HepG2 (cell line): ENCODE data around the gene SYNGR2. TPM values are rescaled to one million over a fixed set of nuclear protein-coding genes. Genes with fewer than 3 reads are reported as not detected.

Source experiments
- AHR ChIP-seq: IDR thresholded peaks from 2 replicates; pipeline ENCODE4 v1.6.1; 2018; ENCODE audit warnings: missing genetic modification reagents, missing compliant biosample characterization
- ARID2 ChIP-seq: sonication (generic); formaldehyde crosslinking; IDR thresholded peaks from 2 replicates; pipeline ENCODE4 v1.8.1; 2022; ENCODE audit warnings: mild to moderate bottlenecking, missing genetic modification reagents, borderline replicate concordance
- CBFB ChIP-seq: sonication (generic); formaldehyde crosslinking; IDR thresholded peaks from 2 replicates; pipeline ENCODE4 v1.4.0; 2020; ENCODE audit warnings: missing genetic modification reagents
- DNMT3B ChIP-seq: conservative IDR thresholded peaks from 2 replicates; pipeline ENCODE4 v1.6.1; 2016; ENCODE audit warnings: missing biosample characterization, control low read depth
- HMGXB4 ChIP-seq, 2 experiments: sonication (generic) in 1 of 2; formaldehyde crosslinking in 1 of 2; IDR thresholded peaks; 2 replicates each; pipeline versions ENCODE4 v1.4.0 to v1.6.1; 2018 to 2020; ENCODE audit warnings: missing genetic modification reagents in 2 of 2, borderline replicate concordance in 1 of 2, low read depth in 1 of 2, mild to moderate bottlenecking in 1 of 2, missing biosample characterization in 1 of 2
- KAT2B ChIP-seq: fragments of 150-350 bp; IDR thresholded peaks from 2 replicates; pipeline ENCODE4 v1.6.1; 2014; ENCODE audit warnings: low read depth, low read length, borderline replicate concordance
- KAT8 ChIP-seq: IDR thresholded peaks from 2 replicates; pipeline ENCODE4 v1.6.1; 2016; ENCODE audit warnings: missing genetic modification reagents, missing compliant biosample characterization
- NFIB ChIP-seq: sonication (generic); formaldehyde crosslinking; IDR thresholded peaks from 2 replicates; pipeline ENCODE4 v1.9.0; 2021; ENCODE audit warnings: missing genetic modification reagents, mild to moderate bottlenecking, borderline replicate concordance
- ONECUT2 ChIP-seq: sonication (generic); formaldehyde crosslinking; IDR thresholded peaks from 2 replicates; pipeline ENCODE4 v1.4.0; 2020; ENCODE audit warnings: missing genetic modification reagents
- TRIM24 ChIP-seq: sonication (generic); formaldehyde crosslinking; IDR thresholded peaks from 2 replicates; pipeline ENCODE4 v1.8.0; 2022; ENCODE audit warnings: mild to moderate bottlenecking, missing genetic modification reagents
- ZNF329 ChIP-seq: sonication (generic); formaldehyde crosslinking; IDR thresholded peaks from 2 replicates; pipeline ENCODE4 v1.9.0; 2021; ENCODE audit warnings: low read depth, mild to moderate bottlenecking, missing genetic modification reagents
- ZNF430 ChIP-seq: sonication (generic); formaldehyde crosslinking; IDR thresholded peaks from 2 replicates; pipeline ENCODE4 v1.9.0; 2021; ENCODE audit warnings: mild to moderate bottlenecking, missing genetic modification reagents
- ZNF446 ChIP-seq: sonication (generic); formaldehyde crosslinking; IDR thresholded peaks from 2 replicates; pipeline ENCODE4 v1.5.0; 2020; ENCODE audit warnings: mild to moderate bottlenecking, missing genetic modification reagents
- ZNF562 ChIP-seq: sonication (generic); formaldehyde crosslinking; IDR thresholded peaks from 2 replicates; pipeline ENCODE4 v1.8.0; 2022; ENCODE audit warnings: missing genetic modification reagents, borderline replicate concordance
- ZNF607 ChIP-seq: sonication (generic); formaldehyde crosslinking; IDR thresholded peaks from 2 replicates; pipeline ENCODE4 v1.5.1; 2020; ENCODE audit warnings: missing genetic modification reagents, mild to moderate bottlenecking, borderline replicate concordance
- ZNF616 ChIP-seq: sonication (generic); formaldehyde crosslinking; IDR thresholded peaks from 2 replicates; pipeline ENCODE4 v1.5.0; 2020; ENCODE audit warnings: low read depth, mild to moderate bottlenecking, missing genetic modification reagents
- ZNF775 ChIP-seq: sonication (generic); formaldehyde crosslinking; IDR thresholded peaks from 2 replicates; pipeline ENCODE4 v1.4.0; 2020; ENCODE audit warnings: missing genetic modification reagents, mild to moderate bottlenecking, moderate library complexity, borderline replicate concordance
- ZNF816 ChIP-seq: sonication (generic); formaldehyde crosslinking; IDR thresholded peaks from 2 replicates; pipeline ENCODE4 v1.8.0; 2022; ENCODE audit warnings: missing genetic modification reagents, mild to moderate bottlenecking, borderline replicate concordance
- ZNF841 ChIP-seq: sonication (generic); formaldehyde crosslinking; IDR thresholded peaks from 2 replicates; pipeline ENCODE4 v1.8.1; 2023; ENCODE audit warnings: missing genetic modification reagents, borderline replicate concordance
- polyA plus RNA-seq, 8 experiments: library from polyadenylated mRNA; depleted of rRNA in 3 of 8; stranded (reverse) in 7 of 8; unstranded in 1 of 8; fragments of >200 nt; fragmentation: Illumina TruSeq in 4 of 8; extraction: Trizol in 4 of 8; gene quantifications; 2 replicates each; pipeline versions ENCODE4 v1.2.1 to v1.2.3, GENCODE V29; 2011 to 2016; ENCODE audit warnings: low read depth in 4 of 8, missing spikeins in 1 of 8, mixed read lengths in 1 of 8; ENCODE audit not compliant: insufficient read depth in 1 of 8
- total RNA-seq, 5 experiments: library from RNA; depleted of rRNA; stranded (reverse); fragments of >200 nt; fragmentation: Illumina TruSeq; extraction: Trizol; gene quantifications; 2 replicates each; pipeline ENCODE4 v1.2.3, GENCODE V29; 2016; ENCODE audit warnings: low read depth in 1 of 5
- TF ChIP-seq, protein P1 (sequence below): sonication (generic); formaldehyde crosslinking; IDR thresholded peaks from 2 replicates; pipeline ENCODE4 v1.4.0; 2020; ENCODE audit warnings: mild to moderate bottlenecking, low read depth, missing genetic modification reagents
- TF ChIP-seq, protein P2 (sequence below): sonication (generic); formaldehyde crosslinking; IDR thresholded peaks from 2 replicates; pipeline ENCODE4 v1.4.0; 2020; ENCODE audit warnings: missing genetic modification reagents
- TF ChIP-seq, protein P3 (sequence below): sonication (generic); formaldehyde crosslinking; IDR thresholded peaks from 2 replicates; pipeline ENCODE4 v1.8.0; 2022; ENCODE audit warnings: missing genetic modification reagents, mild to moderate bottlenecking, borderline replicate concordance
- TF ChIP-seq, protein P4 (sequence below): sonication (generic); formaldehyde crosslinking; IDR thresholded peaks from 2 replicates; pipeline ENCODE4 v1.4.0; 2020; ENCODE audit warnings: missing genetic modification reagents; ENCODE audit errors: not compliant biosample characterization

The SYNGR2 gene
- total and polyA plus RNA-seq, 2 of the 13 experiments (the other 11 are each of a cell fraction or from before 2014, with no cell fraction given), result 46.7 to 170 TPM

DNA sequence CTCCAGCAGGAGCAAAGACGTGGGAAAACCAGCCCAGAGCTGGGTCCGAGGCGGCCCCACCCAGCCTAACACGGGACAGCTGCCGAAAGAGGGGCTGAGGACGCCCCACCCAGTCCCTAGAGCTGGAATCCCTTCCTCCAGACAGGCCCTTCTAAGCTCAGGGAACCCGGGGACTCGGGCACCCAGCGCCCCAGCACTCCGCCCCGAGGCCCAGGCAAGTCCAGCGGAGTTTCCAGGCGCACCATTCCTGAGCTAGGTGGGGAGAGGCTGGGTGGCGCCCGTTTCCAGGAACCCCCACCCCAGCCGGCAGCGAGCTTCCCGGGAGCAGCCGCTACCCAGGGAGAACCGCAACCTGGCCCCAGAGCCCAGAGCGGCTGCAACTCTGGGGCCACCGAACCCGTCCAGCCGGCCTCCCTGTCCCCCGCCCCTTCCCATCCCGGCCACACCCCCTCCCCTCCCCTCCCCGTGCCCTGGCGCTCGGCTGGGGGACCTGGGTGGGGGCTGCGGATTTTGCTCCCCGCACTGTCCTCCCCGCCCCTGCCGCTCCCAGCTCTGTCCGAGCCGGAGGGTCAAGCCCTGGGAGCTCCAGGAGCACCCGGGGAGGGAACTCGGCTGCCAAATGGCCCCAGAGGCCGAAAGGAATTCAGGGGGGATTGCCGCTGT, 40.4 kb upstream of the SYNGR2 start (continued):
- peak; percentile 73; the same call in 1 of the 2 replicates for TF ChIP-seq ZNF446 (CRISPR knock-in tag)
- no peak; the same call in 1 of the 2 replicates for TF ChIP-seq ZNF430 (CRISPR knock-in tag)
- TF ChIP-seq CBFB (CRISPR knock-in tag), result no peak
- TF ChIP-seq, protein P1, sequence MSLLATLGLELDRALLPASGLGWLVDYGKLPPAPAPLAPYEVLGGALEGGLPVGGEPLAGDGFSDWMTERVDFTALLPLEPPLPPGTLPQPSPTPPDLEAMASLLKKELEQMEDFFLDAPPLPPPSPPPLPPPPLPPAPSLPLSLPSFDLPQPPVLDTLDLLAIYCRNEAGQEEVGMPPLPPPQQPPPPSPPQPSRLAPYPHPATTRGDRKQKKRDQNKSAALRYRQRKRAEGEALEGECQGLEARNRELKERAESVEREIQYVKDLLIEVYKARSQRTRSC (CRISPR knock-in tag), result no peak
- TF ChIP-seq ZNF816 (CRISPR knock-in tag), result 0 out of 2 replicates have a peak, but pooled peaks have one; percentile 47
- TF ChIP-seq HMGXB4 (CRISPR knock-in tag; IDR thresholded peaks at IDR 0.05; ENCODE audit: borderline replicate concordance in 1 of 2, low read depth in 1 of 2), result peak in 1 of 2 experiments; percentile 56; a peak in 2 of 4 replicates
- TF ChIP-seq ARID2, result no peak
- no peak for TF ChIP-seq TRIM24
- TF ChIP-seq ZNF616 (CRISPR knock-in tag), result no peak
- TF ChIP-seq DNMT3B, result no peak
- TF ChIP-seq, protein P2, sequence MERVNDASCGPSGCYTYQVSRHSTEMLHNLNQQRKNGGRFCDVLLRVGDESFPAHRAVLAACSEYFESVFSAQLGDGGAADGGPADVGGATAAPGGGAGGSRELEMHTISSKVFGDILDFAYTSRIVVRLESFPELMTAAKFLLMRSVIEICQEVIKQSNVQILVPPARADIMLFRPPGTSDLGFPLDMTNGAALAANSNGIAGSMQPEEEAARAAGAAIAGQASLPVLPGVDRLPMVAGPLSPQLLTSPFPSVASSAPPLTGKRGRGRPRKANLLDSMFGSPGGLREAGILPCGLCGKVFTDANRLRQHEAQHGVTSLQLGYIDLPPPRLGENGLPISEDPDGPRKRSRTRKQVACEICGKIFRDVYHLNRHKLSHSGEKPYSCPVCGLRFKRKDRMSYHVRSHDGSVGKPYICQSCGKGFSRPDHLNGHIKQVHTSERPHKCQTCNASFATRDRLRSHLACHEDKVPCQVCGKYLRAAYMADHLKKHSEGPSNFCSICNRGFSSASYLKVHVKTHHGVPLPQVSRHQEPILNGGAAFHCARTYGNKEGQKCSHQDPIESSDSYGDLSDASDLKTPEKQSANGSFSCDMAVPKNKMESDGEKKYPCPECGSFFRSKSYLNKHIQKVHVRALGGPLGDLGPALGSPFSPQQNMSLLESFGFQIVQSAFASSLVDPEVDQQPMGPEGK (CRISPR knock-in tag), result peak; percentile 91
- TF ChIP-seq AHR (CRISPR knock-in tag), result no peak; the same call in 1 of the 2 replicates
- TF ChIP-seq KAT8 (CRISPR knock-in tag), result peak; percentile 2; the same call in 1 of the 2 replicates
- no peak for TF ChIP-seq ZNF841
- TF ChIP-seq, protein P3, sequence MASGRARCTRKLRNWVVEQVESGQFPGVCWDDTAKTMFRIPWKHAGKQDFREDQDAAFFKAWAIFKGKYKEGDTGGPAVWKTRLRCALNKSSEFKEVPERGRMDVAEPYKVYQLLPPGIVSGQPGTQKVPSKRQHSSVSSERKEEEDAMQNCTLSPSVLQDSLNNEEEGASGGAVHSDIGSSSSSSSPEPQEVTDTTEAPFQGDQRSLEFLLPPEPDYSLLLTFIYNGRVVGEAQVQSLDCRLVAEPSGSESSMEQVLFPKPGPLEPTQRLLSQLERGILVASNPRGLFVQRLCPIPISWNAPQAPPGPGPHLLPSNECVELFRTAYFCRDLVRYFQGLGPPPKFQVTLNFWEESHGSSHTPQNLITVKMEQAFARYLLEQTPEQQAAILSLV (CRISPR knock-in tag), result peak; percentile 6; the same call in 1 of the 2 replicates
- TF ChIP-seq ZNF329 (CRISPR knock-in tag), result no peak; the same call in 1 of the 2 replicates
- TF ChIP-seq ZNF775 (CRISPR knock-in tag), result 0 out of 2 replicates have a peak, but pooled peaks have one; percentile 12
- no peak for TF ChIP-seq KAT2B
- TF ChIP-seq, protein P4, sequence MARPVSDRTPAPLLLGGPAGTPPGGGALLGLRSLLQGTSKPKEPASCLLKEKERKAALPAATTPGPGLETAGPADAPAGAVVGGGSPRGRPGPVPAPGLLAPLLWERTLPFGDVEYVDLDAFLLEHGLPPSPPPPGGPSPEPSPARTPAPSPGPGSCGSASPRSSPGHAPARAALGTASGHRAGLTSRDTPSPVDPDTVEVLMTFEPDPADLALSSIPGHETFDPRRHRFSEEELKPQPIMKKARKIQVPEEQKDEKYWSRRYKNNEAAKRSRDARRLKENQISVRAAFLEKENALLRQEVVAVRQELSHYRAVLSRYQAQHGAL (CRISPR knock-in tag), result peak; percentile 30
- no peak for TF ChIP-seq NFIB (CRISPR knock-in tag)
- TF ChIP-seq ONECUT2 (CRISPR knock-in tag), result no peak
- no peak for TF ChIP-seq ZNF562 (CRISPR knock-in tag)
- 0 out of 2 replicates have a peak, but pooled peaks have one; percentile 1 for TF ChIP-seq ZNF607 (CRISPR knock-in tag)
